Hepatocyte (in vitro differentiated cells): Measurements from ENCODE around the gene ROBO3. TPM values are rescaled to one million over a fixed set of nuclear protein-coding genes. Genes with fewer than 3 reads are reported as not detected.

Source experiments
- DNase-seq: peaks from one replicate; pipeline ENCODE4 v3.0.0-alpha.2; 2016; ENCODE audit warnings: low spot score
- H2AFZ ChIP-seq: fragments of 200-600 bp; sonication (generic); 2 replicates; pipeline ENCODE4 v1.6.0; 2016; ENCODE audit warnings: antibody characterized with exemption, mild to moderate bottlenecking
- H3K27ac ChIP-seq: fragments of 200-600 bp; sonication (generic); 2 replicates; pipeline ENCODE4 v1.5.1; 2016; ENCODE audit warnings: mild to moderate bottlenecking
- H3K27me3 ChIP-seq: fragments of 200-600 bp; sonication (generic); 2 replicates; pipeline ENCODE4 v1.6.1; 2016
- H3K36me3 ChIP-seq: fragments of 200-600 bp; sonication (generic); replicated peaks from 2 replicates; pipeline ENCODE4 v1.5.1; 2016; ENCODE audit warnings: low read depth; ENCODE audit not compliant: insufficient read depth
- H3K4me1 ChIP-seq: fragments of 200-600 bp; sonication (generic); 2 replicates; pipeline ENCODE4 v1.5.1; 2016; ENCODE audit warnings: mild to moderate bottlenecking, moderate library complexity; ENCODE audit not compliant: insufficient read depth
- H3K4me2 ChIP-seq: fragments of 200-600 bp; sonication (generic); 2 replicates; pipeline ENCODE4 v1.6.0; 2016
- H3K4me3 ChIP-seq: fragments of 200-600 bp; sonication (generic); 2 replicates; pipeline ENCODE4 v1.5.1; 2016; ENCODE audit warnings: mild to moderate bottlenecking
- H3K79me2 ChIP-seq: fragments of 200-600 bp; sonication (generic); 2 replicates; pipeline ENCODE4 v1.6.0; 2017; ENCODE audit warnings: mild to moderate bottlenecking
- H3K9me2 ChIP-seq: fragments of 200-600 bp; sonication (generic); replicated peaks from 2 replicates; pipeline ENCODE4 v1.6.0; 2017; ENCODE audit warnings: mild to moderate bottlenecking; ENCODE audit not compliant: insufficient read depth
- H3K9me3 ChIP-seq: fragments of 200-600 bp; sonication (generic); 2 replicates; pipeline ENCODE4 v1.5.1; 2016; ENCODE audit warnings: low read depth, mild to moderate bottlenecking
- H4K20me1 ChIP-seq: fragments of 200-600 bp; sonication (generic); 2 replicates; pipeline ENCODE4 v1.6.0; 2016; ENCODE audit warnings: mild to moderate bottlenecking; ENCODE audit not compliant: insufficient read depth, poor library complexity, severe bottlenecking
- CTCF ChIP-seq: fragments of 200-600 bp; sonication (generic); IDR thresholded peaks from 2 replicates; pipeline ENCODE4 v1.5.1; 2016; ENCODE audit warnings: antibody characterized with exemption, mild to moderate bottlenecking; ENCODE audit not compliant: poor library complexity
- EZH2 ChIP-seq: fragments of 200-600 bp; sonication (generic); IDR thresholded peaks from 2 replicates; pipeline ENCODE4 v1.6.1; 2016; ENCODE audit warnings: antibody characterized with exemption, mild to moderate bottlenecking, borderline replicate concordance
- EZH2phosphoT487 ChIP-seq: fragments of 200-600 bp; sonication (generic); IDR thresholded peaks from one replicate; pipeline ENCODE4 v1.6.1; 2018; ENCODE audit warnings: antibody characterized with exemption, mild to moderate bottlenecking, low read depth, moderate library complexity; ENCODE audit not compliant: unreplicated experiment, severe bottlenecking
- WGBS: methylation state at CpG from one replicate; pipeline ENCODE4 v1.1.6; 2016; ENCODE audit warnings: low lambda C conversion rate; ENCODE audit errors: missing lambda C conversion rate; 5-methylcytosine and 5-hydroxymethylcytosine counted together
- polyA plus RNA-seq: library from polyadenylated mRNA; unstranded; fragments of >200 nt; fragmentation: Nextera tagmentation; extraction: Ambion mirVana; gene quantifications from 2 replicates; pipeline ENCODE4 v1.2.1, GENCODE V29; 2016
- total RNA-seq: library from RNA; depleted of rRNA; stranded (reverse); fragments of >200 nt; gene quantifications from 2 replicates; pipeline ENCODE4 v1.2.3, GENCODE V29; 2014

The ROBO3 gene
- total and polyA plus RNA-seq, 2 experiments from 2014 or later = 3.7 to 10.4 TPM

- H3K4me3 ChIP-seq = no peak overlapping the region
- no peak overlapping the region for H2AFZ ChIP-seq
- H3K79me2 ChIP-seq = no peaks in the 10 kb centered on the region
- no peaks in the 10 kb centered on the region for H3K4me1 ChIP-seq
- DNase-seq = no peak
- TF ChIP-seq EZH2 (no peak), EZH2phosphoT487 (no peak), CTCF (no peak)
- no peaks in the 10 kb centered on the region for H3K9me3 ChIP-seq
- H3K4me2 ChIP-seq = no peak overlapping the region
- no peaks in the 10 kb centered on the region for H3K27me3 ChIP-seq
- no peak overlapping the region for H3K27ac ChIP-seq
- H3K36me3 ChIP-seq = no peaks in the 10 kb centered on the region
- H4K20me1 ChIP-seq = no peaks in the 10 kb centered on the region
- no peaks in the 10 kb centered on the region for H3K9me2 ChIP-seq
- WGBS = 63% methylated on average over 4 of the region's 4 CpGs
Observed at GRCh38 chr11:124928942-124929665, 63.9 kb downstream of the ROBO3 start.

- Histone ChIP-seq H4K20me1 (no peaks in the 10 kb centered on the region), H3K4me3 (no peak overlapping the region), H3K27me3 (no peaks in the 10 kb centered on the region), H3K9me3 (no peaks in the 10 kb centered on the region), H3K4me2 (no peak overlapping the region), H3K36me3 (no peaks in the 10 kb centered on the region), H2AFZ (no peak overlapping the region), H3K79me2 (no peaks in the 10 kb centered on the region), H3K4me1 (no peaks in the 10 kb centered on the region), H3K27ac (no peak overlapping the region), H3K9me2 (no peaks in the 10 kb centered on the region)
- DNase-seq = no peak
- WGBS = 77% methylated on average over 3 of the region's 3 CpGs
- TF ChIP-seq EZH2phosphoT487 (no peak), EZH2 (no peak), CTCF (no peak)
Observed at GRCh38 chr11:124930799-124931198, 65.6 kb downstream of the ROBO3 start.

Other genes with a start within 250 kb of the ROBO3 start
- 34.6 and 41.4 TPM in 2 replicates for gene TBRG1, start 242.6 kb upstream of the ROBO3 start, total RNA-seq
- gene TBRG1, start 242.6 kb upstream of the ROBO3 start, polyA plus RNA-seq = 35.0 and 45.2 TPM in 2 replicates
- gene SIAE, start 191.7 kb upstream of the ROBO3 start, total RNA-seq = 35.5 and 37.0 TPM in 2 replicates
- gene SIAE, start 191.7 kb upstream of the ROBO3 start, polyA plus RNA-seq = 18.6 and 24.0 TPM in 2 replicates
- gene SPA17, start 191.5 kb upstream of the ROBO3 start, total RNA-seq = 5.8 and 7.2 TPM in 2 replicates
- gene SPA17, start 191.5 kb upstream of the ROBO3 start, polyA plus RNA-seq = 3.8 and 5.8 TPM in 2 replicates
- not detected in 2 replicates for gene NRGN, start 125.5 kb upstream of the ROBO3 start, total RNA-seq
- gene NRGN, start 125.5 kb upstream of the ROBO3 start, polyA plus RNA-seq = 1.1 and 1.2 TPM in 2 replicates
- 22.6 and 22.9 TPM in 2 replicates for gene VSIG2, start 113.2 kb upstream of the ROBO3 start, total RNA-seq
- gene VSIG2, start 113.2 kb upstream of the ROBO3 start, polyA plus RNA-seq = 34.3 and 38.9 TPM in 2 replicates
- 2.0 and 3.6 TPM in 2 replicates for gene ESAM, start 103.1 kb upstream of the ROBO3 start, total RNA-seq
- 3.9 and 7.9 TPM in 2 replicates for gene ESAM, start 103.1 kb upstream of the ROBO3 start, polyA plus RNA-seq
- 14.9 and 18.3 TPM in 2 replicates for gene MSANTD2, start 65.0 kb upstream of the ROBO3 start, total RNA-seq
- gene MSANTD2, start 65.0 kb upstream of the ROBO3 start, polyA plus RNA-seq = 10.8 and 11.2 TPM in 2 replicates
- gene ROBO4, start 32.4 kb downstream of the ROBO3 start, total RNA-seq = 0.48 and 2.0 TPM in 2 replicates
- 0.28 TPM in 1 of 2 replicates, not detected in the other for gene ROBO4, start 32.4 kb downstream of the ROBO3 start, polyA plus RNA-seq
- not detected in 2 replicates for gene HEPN1, start 53.8 kb downstream of the ROBO3 start, total RNA-seq
- gene HEPN1, start 53.8 kb downstream of the ROBO3 start, polyA plus RNA-seq = not detected in 2 replicates
- gene HEPACAM, start 70.6 kb downstream of the ROBO3 start, total RNA-seq = 0.04 and 0.07 TPM in 2 replicates
- gene HEPACAM, start 70.6 kb downstream of the ROBO3 start, polyA plus RNA-seq = not detected in 2 replicates
- gene CCDC15, start 88.8 kb downstream of the ROBO3 start, total RNA-seq = 1.3 and 2.3 TPM in 2 replicates
- 0.97 and 1.1 TPM in 2 replicates for gene CCDC15, start 88.8 kb downstream of the ROBO3 start, polyA plus RNA-seq
- 2.1 and 2.8 TPM in 2 replicates for gene SLC37A2, start 197.9 kb downstream of the ROBO3 start, total RNA-seq
- 0.22 and 3.9 TPM in 2 replicates for gene SLC37A2, start 197.9 kb downstream of the ROBO3 start, polyA plus RNA-seq
- 20.6 and 21.1 TPM in 2 replicates for gene TMEM218, start 246.2 kb downstream of the ROBO3 start, total RNA-seq
- 20.7 and 24.6 TPM in 2 replicates for gene TMEM218, start 246.2 kb downstream of the ROBO3 start, polyA plus RNA-seq